H9 (cell line): ENCODE measurements around the gene STK17B. TPM values are rescaled to one million over a fixed set of nuclear protein-coding genes. Genes with fewer than 3 reads are reported as not detected.
A peak's percentile ranks its signal among the peaks of the same experiment; 100 is the strongest.

Source experiments
- DNase-seq: peaks from one replicate; pipeline ENCODE4 v3.0.0-alpha.2; 2017
- H2AFZ ChIP-seq: one replicate; pipeline ENCODE4 v1.6.1; 2013; ENCODE audit warnings: mild to moderate bottlenecking, low read length, control low read depth, moderate library complexity
- H2AK5ac ChIP-seq: 2 replicates; pipeline ENCODE4 v1.6.1; 2013; ENCODE audit warnings: low read length, control low read depth, mixed read lengths; ENCODE audit not compliant: insufficient read length
- H2BK120ac ChIP-seq: one replicate; pipeline ENCODE4 v1.6.1; 2013; ENCODE audit warnings: low read depth, mild to moderate bottlenecking, low read length, control low read depth, inconsistent platforms; ENCODE audit not compliant: poor library complexity, severe bottlenecking
- H2BK12ac ChIP-seq: 2 replicates; pipeline ENCODE4 v1.6.1; 2013; ENCODE audit warnings: low read length, control low read depth, mixed read lengths, low read depth; ENCODE audit not compliant: insufficient read length
- H2BK15ac ChIP-seq: 2 replicates; pipeline ENCODE4 v1.6.1; 2013; ENCODE audit warnings: low read depth, low read length, control low read depth
- H2BK20ac ChIP-seq: one replicate; pipeline ENCODE4 v1.6.1; 2013; ENCODE audit warnings: low read depth, mild to moderate bottlenecking, low read length, control low read depth, inconsistent platforms; ENCODE audit not compliant: poor library complexity, severe bottlenecking
- H2BK5ac ChIP-seq: 2 replicates; pipeline ENCODE4 v1.6.1; 2013; ENCODE audit warnings: low read length, control low read depth, mixed read lengths; ENCODE audit not compliant: insufficient read length
- H3K14ac ChIP-seq: 2 replicates; pipeline ENCODE4 v1.6.1; 2013; ENCODE audit warnings: low read length, control low read depth; ENCODE audit not compliant: insufficient read depth
- H3K18ac ChIP-seq: 2 replicates; pipeline ENCODE4 v1.6.1; 2013; ENCODE audit warnings: low read depth, mild to moderate bottlenecking, mixed read lengths, low read length, control low read depth; ENCODE audit not compliant: insufficient read length
- H3K23ac ChIP-seq: 2 replicates; pipeline ENCODE4 v1.6.1; 2013; ENCODE audit warnings: low read length, control low read depth, mixed read lengths, low read depth; ENCODE audit not compliant: insufficient read length
- H3K23me2 ChIP-seq: 2 replicates; pipeline ENCODE4 v1.6.1; 2013; ENCODE audit warnings: low read depth, mild to moderate bottlenecking, mixed read lengths, low read length, control low read depth; ENCODE audit not compliant: insufficient read length, poor library complexity, severe bottlenecking
- H3K27ac ChIP-seq: 2 replicates; pipeline ENCODE4 v1.5.1; 2013; ENCODE audit warnings: low read length, control low read depth, mixed read lengths, low read depth; ENCODE audit not compliant: insufficient read length
- H3K27me3 ChIP-seq: 2 replicates; pipeline ENCODE4 v1.6.1; 2013; ENCODE audit warnings: low read length, control low read depth, inconsistent platforms; ENCODE audit not compliant: insufficient read depth
- H3K4ac ChIP-seq: 2 replicates; pipeline ENCODE4 v1.6.1; 2013; ENCODE audit warnings: low read depth, mild to moderate bottlenecking, control low read depth, inconsistent platforms, low read length, moderate library complexity
- H3K4me1 ChIP-seq: 2 replicates; pipeline ENCODE4 v1.6.1; 2013; ENCODE audit warnings: low read length, control low read depth, inconsistent platforms; ENCODE audit not compliant: insufficient read depth
- H3K4me2 ChIP-seq: 2 replicates; pipeline ENCODE4 v1.6.1; 2013; ENCODE audit warnings: low read length, control low read depth, mixed read lengths; ENCODE audit not compliant: insufficient read length, insufficient read depth
- H3K56ac ChIP-seq: 2 replicates; pipeline ENCODE4 v1.6.1; 2013; ENCODE audit warnings: low read depth, mild to moderate bottlenecking, mixed read lengths, low read length, control low read depth; ENCODE audit not compliant: insufficient read length
- H3K79me1 ChIP-seq: 2 replicates; pipeline ENCODE4 v1.6.1; 2013; ENCODE audit warnings: low read depth, mild to moderate bottlenecking, moderate library complexity, low read length, control low read depth, inconsistent platforms; ENCODE audit not compliant: insufficient read depth, poor library complexity, severe bottlenecking
- H3K79me2 ChIP-seq: 2 replicates; pipeline ENCODE4 v1.6.1; 2013; ENCODE audit warnings: low read length, control low read depth, inconsistent platforms; ENCODE audit not compliant: insufficient read depth
- H3K9ac ChIP-seq: 2 replicates; pipeline ENCODE4 v1.6.1; 2013; ENCODE audit warnings: low read length, control low read depth, mixed read lengths; ENCODE audit not compliant: insufficient read length; ENCODE audit errors: extremely low read depth
- H3K9me3 ChIP-seq: one replicate; pipeline ENCODE4 v1.6.1; 2013; ENCODE audit warnings: low read depth, low read length, inconsistent platforms; ENCODE audit not compliant: control insufficient read depth
- H3T11ph ChIP-seq: one replicate; pipeline ENCODE4 v1.6.1; 2013; ENCODE audit warnings: mild to moderate bottlenecking, low read length, control low read depth, inconsistent platforms
- H4K20me1 ChIP-seq: one replicate; pipeline ENCODE4 v1.6.1; 2013; ENCODE audit not compliant: control insufficient read depth, insufficient read length, insufficient read depth
- H4K5ac ChIP-seq: 2 replicates; pipeline ENCODE4 v1.6.1; 2013; ENCODE audit warnings: low read depth, mild to moderate bottlenecking, mixed read lengths, low read length, control low read depth; ENCODE audit not compliant: insufficient read length
- H4K8ac ChIP-seq: replicated peaks from 2 replicates; pipeline ENCODE4 v1.6.1; 2013; ENCODE audit warnings: low read length, control low read depth, mixed read lengths, low read depth; ENCODE audit not compliant: insufficient read length
- H4K91ac ChIP-seq: 2 replicates; pipeline ENCODE4 v1.6.1; 2013; ENCODE audit warnings: low read depth, mild to moderate bottlenecking, moderate library complexity, mixed read lengths, low read length, control low read depth; ENCODE audit not compliant: insufficient read length
- H3K27ac Mint-ChIP-seq, 3 experiments: 2 replicates in 2 of 3; 3 replicates in 1 of 3; pipeline ENCODE4 v1.8.0; 2020 to 2021; ENCODE audit warnings: mixed read lengths in 3 of 3, mild to moderate bottlenecking in 1 of 3, moderate library complexity in 1 of 3
- H3K27me3 Mint-ChIP-seq: 2 replicates; pipeline ENCODE4 v1.8.0; 2021; ENCODE audit warnings: low read depth, mild to moderate bottlenecking, moderate library complexity, mixed read lengths
- H3K36me3 Mint-ChIP-seq, 3 experiments: 2 replicates in 2 of 3; 3 replicates in 1 of 3; pipeline ENCODE4 v1.8.0; 2020 to 2021; ENCODE audit warnings: low read depth in 3 of 3, mixed read lengths in 3 of 3; ENCODE audit not compliant: insufficient read depth in 1 of 3
- H3K4me1 Mint-ChIP-seq, 2 experiments: 2 replicates each; pipeline ENCODE4 v1.8.0; 2020; ENCODE audit warnings: mixed read lengths in 2 of 2
- H3K4me3 Mint-ChIP-seq, 2 experiments: 2 replicates in 1 of 2; 3 replicates in 1 of 2; pipeline ENCODE4 v1.8.0; 2020 to 2021; ENCODE audit warnings: mild to moderate bottlenecking in 2 of 2, mixed read lengths in 2 of 2, moderate library complexity in 1 of 2
- H3K9me3 Mint-ChIP-seq, 2 experiments: 2 replicates in 1 of 2; 3 replicates in 1 of 2; pipeline ENCODE4 v1.8.0; 2020; ENCODE audit warnings: mild to moderate bottlenecking in 2 of 2, mixed read lengths in 2 of 2, moderate library complexity in 1 of 2
- WGBS: extraction: QIAGEN DNeasy Blood & Tissue Kit; methylation state at CpG from one replicate; pipeline ENCODE4 v1.1.7; 2013; ENCODE audit warnings: missing lambda C conversion rate, low lambda C conversion rate, mixed read lengths; ENCODE audit not compliant: insufficient read length; ENCODE audit errors: extremely low coverage; 5-methylcytosine and 5-hydroxymethylcytosine counted together
- total RNA-seq: library from RNA; stranded (reverse); gene quantifications from 2 replicates; pipeline ENCODE4 v1.2.1, GENCODE V29; 2021
- TF ChIP-seq, protein P1 (sequence below): fragments of 200-600 bp; sonication (generic); conservative IDR thresholded peaks from 3 replicates; pipeline ENCODE4 v1.8.0; 2021; ENCODE audit warnings: antibody characterized with exemption, mild to moderate bottlenecking

Gene STK17B
- total RNA-seq, 1 experiment from 2014 or later, result 6.1 TPM

- no peaks in the 10 kb centered on the region for H3K9me3 Mint-ChIP-seq
- H3K9ac ChIP-seq, result no peak overlapping the region
- H3K27ac ChIP-seq, result no peak overlapping the region
- no peaks in the 10 kb centered on the region for H3K79me1 ChIP-seq
- no peaks in the 10 kb centered on the region for H3K27me3 ChIP-seq
- H2BK120ac ChIP-seq, result no peak overlapping the region
- H3K14ac ChIP-seq, result no peak overlapping the region
- no peak overlapping the region for H3K4me2 ChIP-seq
- H3K36me3 Mint-ChIP-seq, result no peaks in the 10 kb centered on the region; a peak in 2 of 7 replicates
- no peak overlapping the region for H2AK5ac ChIP-seq
- H3K4me1 Mint-ChIP-seq, result no peaks in the 10 kb centered on the region
- no peaks in the 10 kb centered on the region for H3K9me3 ChIP-seq
- H2BK12ac ChIP-seq, result no peak overlapping the region
- H3K4me1 ChIP-seq, result peaks cover 3% of the 10 kb centered on the region; the same call in 1 of the 2 replicates
- DNase-seq, result no peak
- H3T11ph ChIP-seq, result no peak overlapping the region
- H3K27me3 Mint-ChIP-seq, result no peaks in the 10 kb centered on the region
- no peak overlapping the region for H4K8ac ChIP-seq
- no peak overlapping the region for H3K4me3 Mint-ChIP-seq
- no peak overlapping the region for H3K23ac ChIP-seq
- H3K18ac ChIP-seq, result no peak overlapping the region
- no peak overlapping the region for H3K4ac ChIP-seq
- no CpG with 5 or more reads among the region's 5 CpGs for WGBS
- H2BK5ac ChIP-seq, result no peak overlapping the region
- TF ChIP-seq, protein P1, sequence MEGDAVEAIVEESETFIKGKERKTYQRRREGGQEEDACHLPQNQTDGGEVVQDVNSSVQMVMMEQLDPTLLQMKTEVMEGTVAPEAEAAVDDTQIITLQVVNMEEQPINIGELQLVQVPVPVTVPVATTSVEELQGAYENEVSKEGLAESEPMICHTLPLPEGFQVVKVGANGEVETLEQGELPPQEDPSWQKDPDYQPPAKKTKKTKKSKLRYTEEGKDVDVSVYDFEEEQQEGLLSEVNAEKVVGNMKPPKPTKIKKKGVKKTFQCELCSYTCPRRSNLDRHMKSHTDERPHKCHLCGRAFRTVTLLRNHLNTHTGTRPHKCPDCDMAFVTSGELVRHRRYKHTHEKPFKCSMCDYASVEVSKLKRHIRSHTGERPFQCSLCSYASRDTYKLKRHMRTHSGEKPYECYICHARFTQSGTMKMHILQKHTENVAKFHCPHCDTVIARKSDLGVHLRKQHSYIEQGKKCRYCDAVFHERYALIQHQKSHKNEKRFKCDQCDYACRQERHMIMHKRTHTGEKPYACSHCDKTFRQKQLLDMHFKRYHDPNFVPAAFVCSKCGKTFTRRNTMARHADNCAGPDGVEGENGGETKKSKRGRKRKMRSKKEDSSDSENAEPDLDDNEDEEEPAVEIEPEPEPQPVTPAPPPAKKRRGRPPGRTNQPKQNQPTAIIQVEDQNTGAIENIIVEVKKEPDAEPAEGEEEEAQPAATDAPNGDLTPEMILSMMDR, result no peak
- H2BK20ac ChIP-seq, result no peak overlapping the region
- no peak overlapping the region for H2AFZ ChIP-seq
- no peaks in the 10 kb centered on the region for H3K79me2 ChIP-seq
- H2BK15ac ChIP-seq, result no peak overlapping the region
- peak overlapping the region in 1 of 3 experiments; percentile 71; a peak in 1 of 7 replicates for H3K27ac Mint-ChIP-seq
- H4K20me1 ChIP-seq, result no peaks in the 10 kb centered on the region
- H4K91ac ChIP-seq, result no peak overlapping the region
- H3K23me2 ChIP-seq, result no peaks in the 10 kb centered on the region
- H4K5ac ChIP-seq, result no peak overlapping the region
- H3K56ac ChIP-seq, result no peak overlapping the region
These were observed 30.0 kb upstream of the STK17B start for GRCh38 chr2:196201229-196202009.
